ENCODE data around the gene SLC39A11.
"Not testable (repeated sequence)": the region's sequence is repeated elsewhere in the genome, so short reads cannot be mapped to it uniquely, and the experiment has no call there.

The SLC39A11 gene

GRCh38 chr17:72764632-72765041 lies 327.9 kb downstream of the SLC39A11 start:
- H3K27ac ChIP-seq (replicated peaks) = no peak overlapping the region
- DNase-seq (ENCODE audit: low read depth in 1 of 2, low spot score in 1 of 2) = no peak
- TF ChIP-seq, protein P1, sequence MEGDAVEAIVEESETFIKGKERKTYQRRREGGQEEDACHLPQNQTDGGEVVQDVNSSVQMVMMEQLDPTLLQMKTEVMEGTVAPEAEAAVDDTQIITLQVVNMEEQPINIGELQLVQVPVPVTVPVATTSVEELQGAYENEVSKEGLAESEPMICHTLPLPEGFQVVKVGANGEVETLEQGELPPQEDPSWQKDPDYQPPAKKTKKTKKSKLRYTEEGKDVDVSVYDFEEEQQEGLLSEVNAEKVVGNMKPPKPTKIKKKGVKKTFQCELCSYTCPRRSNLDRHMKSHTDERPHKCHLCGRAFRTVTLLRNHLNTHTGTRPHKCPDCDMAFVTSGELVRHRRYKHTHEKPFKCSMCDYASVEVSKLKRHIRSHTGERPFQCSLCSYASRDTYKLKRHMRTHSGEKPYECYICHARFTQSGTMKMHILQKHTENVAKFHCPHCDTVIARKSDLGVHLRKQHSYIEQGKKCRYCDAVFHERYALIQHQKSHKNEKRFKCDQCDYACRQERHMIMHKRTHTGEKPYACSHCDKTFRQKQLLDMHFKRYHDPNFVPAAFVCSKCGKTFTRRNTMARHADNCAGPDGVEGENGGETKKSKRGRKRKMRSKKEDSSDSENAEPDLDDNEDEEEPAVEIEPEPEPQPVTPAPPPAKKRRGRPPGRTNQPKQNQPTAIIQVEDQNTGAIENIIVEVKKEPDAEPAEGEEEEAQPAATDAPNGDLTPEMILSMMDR (IDR thresholded peaks at IDR 0.05; ENCODE audit: insufficient read depth, low read length) = no peak
- no peak for TF ChIP-seq GABPA (IDR thresholded peaks at IDR 0.05; ENCODE audit: low read depth)
- no peak for TF ChIP-seq POLR2AphosphoS5 (IDR thresholded peaks at IDR 0.05; ENCODE audit: low read depth)
- no peak for TF ChIP-seq SPI1 (IDR thresholded peaks at IDR 0.05; ENCODE audit: borderline replicate concordance, low read depth)
- TF ChIP-seq REST (IDR thresholded peaks at IDR 0.05; ENCODE audit: insufficient replicate concordance, low read depth) = no peak
- H3K27me3 ChIP-seq (ENCODE audit: insufficient read depth, poor library complexity, severe bottlenecking) = no peaks in the 10 kb centered on the region
- no peak overlapping the region for H3K4me3 ChIP-seq (replicated peaks; ENCODE audit: insufficient read depth, low read length)

DNA sequence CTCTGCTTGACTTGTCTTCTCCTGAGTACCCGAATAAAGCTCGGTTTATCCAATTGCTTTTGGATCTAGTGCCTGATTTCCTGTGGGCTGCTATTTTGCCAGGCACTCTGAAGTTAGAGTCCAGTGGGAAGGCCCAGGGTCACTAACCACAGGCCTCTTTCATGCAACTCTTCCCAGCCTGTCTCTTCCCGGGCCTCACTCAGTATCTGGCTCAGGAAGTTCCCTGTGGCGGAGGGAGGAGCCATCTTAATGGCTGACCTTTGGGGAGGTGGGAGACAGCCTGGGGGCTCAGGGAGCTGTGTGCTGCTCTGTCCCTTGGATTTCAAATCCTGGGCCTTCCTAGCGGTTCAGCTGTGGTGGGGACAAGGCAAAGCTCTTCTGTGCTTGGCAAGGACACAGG lies 328.5 kb downstream of the SLC39A11 start:
- no peaks in the 10 kb centered on the region for H3K27me3 ChIP-seq (ENCODE audit: insufficient read depth, poor library complexity, severe bottlenecking)
- no peak for TF ChIP-seq GABPA (IDR thresholded peaks at IDR 0.05; ENCODE audit: low read depth)
- no peak for TF ChIP-seq POLR2AphosphoS5 (IDR thresholded peaks at IDR 0.05; ENCODE audit: low read depth)
- TF ChIP-seq SPI1 (IDR thresholded peaks at IDR 0.05; ENCODE audit: borderline replicate concordance, low read depth) = no peak
- TF ChIP-seq, protein P1 (IDR thresholded peaks at IDR 0.05; ENCODE audit: insufficient read depth, low read length) = no peak
- no peak overlapping the region for H3K27ac ChIP-seq (replicated peaks)
- H3K4me3 ChIP-seq (replicated peaks; ENCODE audit: insufficient read depth, low read length) = no peak overlapping the region
- no peak for DNase-seq (ENCODE audit: low read depth in 1 of 2, low spot score in 1 of 2)

GRCh38 chr17:72761893-72762575 lies 330.5 kb downstream of the SLC39A11 start:
- not testable (repeated sequence) for DNase-seq (ENCODE audit: low read depth in 1 of 2, low spot score in 1 of 2); H3K27ac ChIP-seq (replicated peaks); H3K4me3 ChIP-seq (replicated peaks; ENCODE audit: insufficient read depth, low read length); H3K27me3 ChIP-seq (ENCODE audit: insufficient read depth, poor library complexity, severe bottlenecking)

DNA sequence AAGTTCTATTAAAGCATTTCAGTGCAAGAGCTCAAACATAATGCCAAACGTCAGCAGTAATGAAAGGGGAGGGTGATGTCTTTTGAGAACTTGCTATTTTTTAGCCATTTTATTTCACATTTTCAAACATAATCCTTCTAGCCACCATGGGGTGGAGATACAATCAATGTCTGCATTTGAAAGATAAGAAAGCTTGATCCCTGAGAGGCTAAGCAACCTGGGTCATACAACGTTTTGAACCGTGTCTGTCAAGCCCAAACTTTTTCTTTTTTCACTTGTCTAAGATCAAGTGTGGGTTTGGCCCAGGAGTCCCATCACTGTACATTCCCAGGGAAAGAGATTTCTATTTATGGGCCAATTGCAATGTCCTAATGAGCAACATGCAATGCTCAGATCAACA lies 331.1 kb downstream of the SLC39A11 start:
- TF ChIP-seq REST (IDR thresholded peaks at IDR 0.05; ENCODE audit: insufficient replicate concordance, low read depth) (no peak), SPI1 (IDR thresholded peaks at IDR 0.05; ENCODE audit: borderline replicate concordance, low read depth) (no peak), GABPA (IDR thresholded peaks at IDR 0.05; ENCODE audit: low read depth) (no peak), POLR2AphosphoS5 (IDR thresholded peaks at IDR 0.05; ENCODE audit: low read depth) (no peak)
- TF ChIP-seq, protein P1 (IDR thresholded peaks at IDR 0.05; ENCODE audit: insufficient read depth, low read length) = no peak
- H3K27me3 ChIP-seq (ENCODE audit: insufficient read depth, poor library complexity, severe bottlenecking) = no peaks in the 10 kb centered on the region
- no peak overlapping the region for H3K27ac ChIP-seq (replicated peaks)
- no peak for DNase-seq (ENCODE audit: low read depth in 1 of 2, low spot score in 1 of 2)
- H3K4me3 ChIP-seq (replicated peaks; ENCODE audit: insufficient read depth, low read length) = no peak overlapping the region

Data from HL-60 (cell line).